NCI-H510A treated with DMSO at 0.1 percent for 48 hours (cell line): ENCODE results near the gene MGAT5.
"Not testable (repeated sequence)": the region's sequence is repeated elsewhere in the genome, so short reads cannot be mapped to it uniquely, and the experiment has no call there.

Experiments used
- DNase-seq: peaks from one replicate; lab custom pipeline; 2025; lab: John Stamatoyannopoulos, UW

Gene MGAT5

DNA sequence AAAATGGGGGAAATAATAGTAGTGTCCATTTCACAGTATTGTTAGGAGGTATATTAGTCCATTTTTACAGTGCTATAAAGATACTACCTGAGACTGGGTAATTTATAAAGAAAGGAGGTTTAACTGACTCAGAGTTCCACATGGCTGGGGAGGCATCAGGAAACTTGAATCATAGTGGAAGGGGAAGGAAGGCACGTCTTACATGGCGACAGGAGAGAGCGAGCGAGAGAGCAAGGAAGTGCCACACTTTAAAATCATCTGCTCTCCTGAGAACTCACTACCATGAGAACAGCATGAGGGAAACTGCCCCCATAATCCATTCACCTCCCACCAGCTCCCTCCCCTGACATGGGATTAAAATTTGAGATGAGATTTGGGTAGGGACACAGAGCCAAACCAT lies 23.4 kb downstream of the MGAT5 start:
- DNase-seq = no peak

DNA sequence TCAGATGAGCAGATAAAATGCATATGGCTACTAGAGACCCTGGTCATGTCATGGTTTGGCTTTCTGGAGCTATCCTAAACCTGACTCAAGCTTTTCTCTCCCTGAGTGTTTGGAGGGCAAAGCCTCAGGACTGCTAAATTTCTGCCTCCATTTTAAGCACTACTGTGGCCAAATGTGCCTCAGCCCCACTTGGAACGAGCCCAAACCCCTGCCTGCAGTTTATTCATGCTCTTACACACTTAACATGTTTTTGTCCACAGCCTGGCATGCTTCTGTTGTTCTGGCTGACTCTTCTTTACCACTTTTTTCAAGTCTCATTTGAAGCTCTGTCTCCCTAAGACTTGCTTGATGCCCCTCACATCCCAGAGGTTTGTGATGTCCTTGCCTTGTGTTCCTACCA lies 24.7 kb downstream of the MGAT5 start:
- no peak for DNase-seq

DNA sequence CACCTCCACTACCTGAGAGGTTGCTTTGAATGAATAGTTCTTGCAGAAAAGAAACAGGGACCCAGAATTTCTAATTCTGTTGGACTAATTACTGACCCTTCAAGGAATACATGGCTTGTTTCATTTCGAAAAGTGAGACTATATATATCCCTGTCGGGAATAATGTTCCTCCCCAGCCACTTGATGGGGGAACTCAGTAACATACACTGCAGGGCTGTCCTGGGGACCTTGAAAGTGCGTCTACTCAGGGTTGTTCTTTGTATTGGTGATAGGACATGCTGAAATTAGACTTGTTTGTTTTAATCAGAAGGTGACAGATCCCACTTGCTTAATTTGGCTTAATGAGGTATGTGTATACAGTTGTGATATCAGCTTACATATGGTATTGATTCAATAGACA lies 25.5 kb downstream of the MGAT5 start:
- no peak for DNase-seq

DNA sequence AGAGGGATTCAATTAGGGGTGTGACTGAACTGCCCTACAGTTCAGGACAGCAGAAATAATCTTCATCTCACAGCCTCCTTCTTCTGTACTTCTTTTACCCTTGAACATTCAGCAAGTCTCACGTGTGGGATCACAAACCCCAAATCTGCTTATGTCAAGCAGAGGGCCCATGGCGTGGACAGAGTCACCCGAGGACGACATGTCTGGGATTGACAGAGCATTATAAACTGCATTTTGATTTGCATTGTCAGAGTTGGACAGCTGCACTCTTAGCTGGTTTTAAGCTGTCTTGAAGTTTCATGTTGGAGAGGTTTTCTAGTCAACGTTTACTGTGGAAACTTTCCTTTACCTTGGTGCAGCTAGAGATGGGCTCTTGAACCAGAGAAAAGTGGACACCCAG lies 26.4 kb downstream of the MGAT5 start:
- DNase-seq = no peak

DNA sequence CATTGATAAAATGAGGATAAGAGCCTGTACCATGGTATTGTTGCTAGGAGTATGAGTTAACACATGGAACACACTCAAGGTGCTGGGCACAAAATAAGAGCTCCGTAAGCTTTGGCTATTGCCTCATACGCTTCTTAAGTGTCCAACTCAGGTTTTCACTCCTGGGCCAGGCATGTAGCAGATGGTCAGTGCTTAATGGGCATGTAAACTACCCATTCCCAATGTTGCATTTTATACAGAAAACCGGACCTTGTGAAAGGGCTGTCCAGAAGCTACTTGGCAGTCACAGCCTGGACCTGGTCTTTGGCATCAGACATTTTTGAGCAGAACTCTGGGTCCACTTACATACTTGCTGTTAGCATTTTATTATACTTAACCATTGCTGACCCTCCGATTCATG lies 26.9 kb downstream of the MGAT5 start:
- DNase-seq = no peak

DNA sequence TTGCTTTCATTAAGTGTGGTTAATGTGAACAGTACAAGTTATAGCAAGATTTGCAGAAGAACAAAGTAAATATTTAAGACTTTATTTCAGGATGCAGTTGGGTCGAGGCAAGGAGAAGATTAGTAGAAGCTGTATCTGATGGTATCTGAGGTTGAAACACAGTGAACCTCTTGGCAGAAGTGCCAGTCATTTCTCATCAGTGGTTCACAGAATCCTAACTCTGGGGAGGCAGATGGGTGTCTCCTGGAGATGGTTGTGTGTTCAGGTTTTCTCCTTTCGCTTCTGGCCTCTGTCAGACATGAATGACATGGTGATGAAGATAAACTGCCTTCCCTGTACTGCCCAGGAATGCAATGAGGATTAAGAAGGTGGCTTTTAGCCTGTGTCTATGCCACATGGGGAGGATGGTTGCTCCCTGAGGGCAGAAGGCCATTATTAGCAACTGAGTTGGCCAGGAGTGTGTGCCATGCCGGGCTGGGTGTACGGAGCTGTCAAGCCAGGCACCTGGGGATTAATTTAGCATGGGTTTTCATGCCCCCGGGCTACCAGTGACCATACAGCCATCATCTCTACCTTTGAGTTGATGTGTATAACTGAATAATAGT lies 28.0 kb downstream of the MGAT5 start:
- no peak for DNase-seq

DNA sequence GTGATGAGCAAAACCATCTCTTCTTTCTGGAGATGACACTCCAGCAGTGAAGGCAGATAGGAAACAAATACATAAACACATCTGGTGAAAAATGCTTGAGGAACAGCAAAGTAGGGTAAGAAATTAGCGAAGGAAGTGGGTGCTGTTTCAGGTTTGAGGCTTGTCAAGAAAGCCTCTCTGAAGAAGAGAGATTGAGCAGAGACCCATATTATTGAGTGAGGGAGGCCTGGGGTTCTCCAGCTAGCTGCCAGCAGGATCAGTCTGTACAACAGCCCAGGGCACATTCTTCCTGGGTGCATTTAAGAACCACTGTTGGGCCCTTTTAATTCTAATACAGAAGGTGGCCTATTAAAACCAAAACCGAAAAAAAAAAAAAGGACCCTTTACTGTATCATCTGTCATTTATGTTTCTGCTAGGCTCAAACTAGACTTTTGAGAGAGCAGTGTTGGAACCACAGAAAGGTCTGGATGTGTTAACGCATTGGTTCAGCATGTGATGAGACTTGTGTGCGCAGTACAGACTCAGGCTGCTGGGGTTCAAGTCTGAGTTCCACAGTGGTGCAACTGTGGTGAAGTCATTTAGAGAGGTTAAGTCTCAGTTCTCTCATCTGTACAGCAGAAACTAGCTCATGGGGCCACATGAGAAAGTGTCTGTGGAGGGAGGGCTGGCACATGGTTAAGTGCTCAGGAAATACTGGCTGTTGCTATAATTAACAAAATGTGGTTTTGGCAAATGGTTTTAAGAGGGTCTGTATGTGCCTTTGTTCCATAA lies 28.9 kb downstream of the MGAT5 start:
- DNase-seq = no peak

DNA sequence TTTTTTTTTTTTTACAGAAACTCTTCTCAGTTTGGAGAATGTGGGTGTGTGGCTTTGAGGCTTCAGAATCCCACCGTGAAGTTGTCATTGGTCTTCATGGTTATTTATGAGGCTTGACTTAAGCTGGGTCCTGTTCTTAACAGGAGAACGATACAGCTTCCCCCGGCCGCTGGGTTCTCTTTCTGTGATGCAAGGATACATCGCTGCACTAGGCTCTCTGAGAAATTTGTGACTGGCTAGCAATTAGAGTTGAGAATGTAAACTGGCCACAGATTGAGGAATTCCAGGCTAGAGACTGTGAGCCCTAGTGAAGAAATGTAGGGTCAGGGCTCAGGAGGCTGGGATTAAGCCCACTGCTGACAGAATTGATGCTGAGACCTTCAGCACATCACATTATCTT lies 29.8 kb downstream of the MGAT5 start:
- DNase-seq = no peak

DNA sequence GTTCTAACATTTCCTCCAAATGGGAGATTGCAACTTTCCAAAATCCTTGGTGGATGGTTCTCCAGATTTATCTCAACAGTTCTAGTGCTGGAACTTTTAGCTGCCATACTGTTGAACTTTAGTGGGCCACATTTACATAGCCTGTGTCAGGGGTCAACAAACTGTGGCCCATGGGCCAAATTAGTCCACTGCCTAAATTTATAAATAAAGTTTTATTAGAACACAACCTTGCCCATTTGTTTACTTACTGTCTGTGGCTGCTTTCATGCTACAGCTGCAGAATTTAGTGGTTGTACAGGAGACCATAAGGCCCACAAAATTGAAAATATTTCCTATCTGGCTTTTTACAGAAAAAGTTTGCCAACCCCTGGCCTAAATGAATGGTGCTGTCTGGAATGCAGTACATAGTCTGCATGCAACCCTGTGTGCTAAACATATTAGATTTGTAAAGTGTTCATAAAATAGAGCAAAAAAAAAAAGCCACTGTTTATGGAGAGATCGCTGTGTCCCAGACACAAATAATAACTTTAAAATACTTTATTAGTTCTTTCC lies 30.3 kb downstream of the MGAT5 start:
- DNase-seq = no peak

DNA sequence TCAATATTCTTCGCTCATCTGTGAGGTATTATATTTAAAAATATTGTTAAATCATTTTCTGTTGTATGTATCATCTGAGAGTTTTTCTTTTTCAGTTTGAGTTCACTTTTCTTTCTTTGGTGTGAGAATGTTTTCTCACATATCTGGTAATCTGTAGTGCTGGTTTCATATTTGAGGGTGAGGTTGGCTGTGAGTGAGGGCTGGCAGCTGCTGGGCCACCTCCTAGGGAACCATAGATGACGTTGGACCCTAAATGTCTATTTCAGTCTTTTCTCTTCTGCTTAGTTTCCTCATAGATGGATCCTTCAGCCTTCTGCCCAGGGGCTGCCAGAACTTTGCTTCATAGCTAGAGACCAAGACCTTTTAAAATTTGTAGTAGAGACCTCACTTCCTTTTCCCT lies 33.5 kb downstream of the MGAT5 start:
- no peak for DNase-seq

DNA sequence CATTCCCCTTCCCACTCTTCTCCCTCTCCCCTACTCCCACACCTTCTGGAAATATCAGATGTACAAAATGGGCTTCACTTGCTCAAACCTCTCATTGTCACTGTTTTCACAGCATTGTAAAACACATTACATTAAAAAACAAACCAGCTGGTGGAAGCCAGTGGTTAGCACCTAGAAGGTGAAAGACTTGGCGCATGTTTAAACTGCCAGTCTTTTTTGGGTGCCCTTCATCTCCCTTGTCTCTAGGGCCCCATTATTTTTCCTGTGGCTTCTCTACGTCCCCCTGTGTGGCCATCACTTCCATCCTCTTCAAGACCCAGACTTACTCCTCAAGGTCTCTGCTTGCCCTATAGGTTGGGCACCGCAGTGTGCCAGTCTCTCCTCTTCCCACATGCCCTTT lies 34.9 kb downstream of the MGAT5 start:
- DNase-seq = no peak

DNA sequence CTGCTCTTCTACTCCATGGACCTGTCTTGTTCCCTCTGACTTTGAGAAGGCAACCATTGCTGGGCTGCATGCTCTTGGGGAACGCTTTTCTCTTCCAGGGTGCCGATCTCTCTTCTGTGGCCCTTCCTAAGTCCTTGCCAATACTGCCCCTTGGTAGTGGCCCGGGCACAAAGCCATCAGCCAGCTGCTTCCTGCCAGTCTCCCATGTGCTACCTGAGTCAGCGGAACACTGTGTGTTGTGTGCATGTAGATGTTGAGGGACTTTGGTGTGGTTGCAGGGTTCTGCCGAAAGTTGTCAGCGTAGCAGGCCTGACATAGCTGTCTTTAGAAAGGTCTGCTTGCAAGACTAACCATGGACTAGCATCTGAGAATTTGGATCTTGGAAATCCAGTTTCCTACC lies 35.4 kb downstream of the MGAT5 start:
- DNase-seq = no peak

DNA sequence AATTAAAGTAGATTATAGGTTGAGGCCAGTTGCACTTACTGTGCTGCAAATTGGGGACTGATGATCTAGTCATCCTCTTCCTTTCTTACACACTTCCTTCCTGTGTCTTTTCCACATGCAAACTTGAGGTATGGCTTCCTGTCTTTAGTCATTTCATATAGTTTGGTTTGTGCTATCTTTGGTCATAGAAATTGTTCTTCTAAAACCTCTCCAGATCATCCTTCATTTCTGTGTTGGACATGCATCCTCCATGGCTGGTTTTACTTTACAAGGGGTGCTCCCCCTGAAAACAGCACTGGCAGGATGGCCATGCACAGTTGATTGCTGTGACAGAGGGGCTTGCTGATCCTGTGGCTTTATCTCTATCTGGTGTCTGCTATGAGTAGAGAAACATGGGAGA lies 36.5 kb downstream of the MGAT5 start:
- no peak for DNase-seq

DNA sequence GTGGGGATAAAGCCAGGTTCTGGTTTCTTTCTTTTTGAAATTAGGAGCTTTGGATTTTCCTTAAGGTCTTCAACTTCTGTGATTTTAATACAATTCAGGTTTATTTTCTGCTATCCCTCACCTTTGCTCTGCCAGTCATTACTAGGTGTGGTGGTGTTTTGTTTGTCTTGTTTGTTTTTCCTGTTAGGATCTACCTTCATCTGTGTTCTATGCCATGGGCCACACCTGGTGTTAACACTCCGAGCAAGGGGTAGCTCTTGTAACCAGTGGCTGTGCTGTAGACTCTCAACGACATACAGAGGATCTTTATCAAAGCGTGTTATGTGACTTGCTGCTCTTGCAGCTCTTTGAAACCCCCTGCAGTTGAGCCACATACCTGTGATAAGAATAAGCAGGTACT lies 38.6 kb downstream of the MGAT5 start:
- no peak for DNase-seq

DNA sequence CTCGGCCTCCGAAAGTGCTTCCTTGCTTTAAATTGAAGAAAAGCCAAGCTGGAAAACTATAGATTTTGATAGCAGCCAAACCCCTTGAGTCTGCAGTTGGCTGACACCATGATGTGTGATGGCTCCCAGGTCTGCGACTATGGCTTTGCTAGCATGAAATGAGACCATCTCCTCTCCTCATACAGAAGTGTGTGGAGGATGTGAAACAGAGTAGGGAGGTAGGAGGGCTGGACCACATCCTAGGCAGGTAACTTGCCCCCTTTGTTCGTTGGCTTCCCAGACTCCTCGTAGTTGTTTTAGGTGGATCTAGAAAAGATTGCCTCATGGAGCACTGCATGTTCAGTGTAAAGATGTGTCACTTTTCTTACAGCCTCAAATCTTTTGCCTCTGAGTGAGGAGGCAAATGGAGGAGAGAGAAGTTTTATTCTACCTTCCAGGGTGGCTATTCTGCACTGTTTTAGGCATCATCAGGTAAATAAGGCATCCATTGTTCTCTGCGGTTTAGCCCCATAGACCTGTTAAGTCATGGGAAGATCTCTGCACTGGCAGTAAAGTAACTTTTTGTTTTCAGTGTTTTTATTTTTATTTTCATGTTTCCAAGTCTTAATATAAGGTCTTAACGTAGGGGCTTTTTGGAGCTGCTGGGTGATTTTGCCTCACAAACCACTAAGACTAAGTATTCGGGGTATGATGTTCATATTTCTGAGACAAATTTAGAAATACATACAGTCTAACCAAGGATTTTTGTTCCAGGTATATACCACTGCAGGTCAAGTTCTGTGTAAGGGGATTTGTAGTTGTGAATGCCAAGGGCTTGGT lies 40.1 kb downstream of the MGAT5 start:
- DNase-seq = no peak

DNA sequence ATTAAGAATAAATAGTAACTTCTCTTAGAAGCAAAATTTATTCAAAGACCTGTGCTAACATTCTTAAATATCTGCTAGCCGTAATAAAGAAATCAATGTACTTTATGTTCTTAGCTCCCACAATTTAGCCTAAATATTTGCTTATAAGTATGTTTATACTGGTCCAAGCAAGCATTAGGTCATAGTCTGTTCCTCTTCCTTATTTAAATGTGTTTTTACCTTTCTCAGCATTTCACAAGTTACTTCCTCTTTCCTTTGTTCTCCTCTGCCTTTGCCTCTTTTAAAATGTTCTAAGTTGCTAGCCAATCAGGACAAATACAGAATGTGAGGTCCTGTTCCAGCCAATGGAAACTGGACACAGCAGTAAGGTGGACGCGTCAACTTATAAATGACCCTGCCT lies 40.7 kb downstream of the MGAT5 start:
- DNase-seq = not testable (repeated sequence)

DNA sequence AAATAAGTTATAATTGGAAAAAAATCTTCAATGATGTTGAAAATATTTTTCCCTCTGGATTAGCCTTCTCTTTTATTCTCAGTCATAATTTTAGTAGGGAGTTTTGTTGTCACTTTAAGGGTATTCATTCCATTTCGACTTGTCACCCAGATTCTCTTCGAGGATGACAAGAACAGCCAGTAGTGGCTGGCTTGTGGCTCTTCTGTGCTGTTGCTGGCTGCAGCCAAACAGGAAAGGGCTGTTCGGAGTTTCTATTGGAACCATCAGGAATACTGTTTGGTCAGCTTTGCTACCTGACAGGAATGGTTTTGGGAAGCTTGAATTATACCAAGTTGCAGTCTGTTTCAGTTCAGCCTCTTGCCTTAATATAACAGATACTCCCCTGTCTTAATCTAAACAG lies 41.6 kb downstream of the MGAT5 start:
- DNase-seq = no peak

DNA sequence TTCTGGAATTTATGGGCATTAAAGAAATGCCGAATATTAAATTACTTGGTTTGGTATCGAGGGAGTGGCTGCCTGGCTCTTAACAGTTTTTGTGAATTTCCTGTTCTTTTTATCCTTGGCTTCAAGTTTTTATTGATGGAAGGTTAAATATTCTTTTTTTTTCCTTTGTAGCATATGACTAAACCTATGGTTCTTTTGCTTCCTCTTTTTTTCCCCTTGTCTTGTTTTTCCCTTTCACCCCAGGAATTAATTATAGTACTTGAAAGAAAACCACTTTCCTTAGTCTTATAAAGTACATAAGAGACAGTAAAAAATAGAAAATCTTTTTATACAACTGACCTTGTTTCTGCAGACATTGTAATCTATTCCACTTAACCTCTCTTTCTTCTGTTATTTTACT lies 42.4 kb downstream of the MGAT5 start:
- DNase-seq = no peak

DNA sequence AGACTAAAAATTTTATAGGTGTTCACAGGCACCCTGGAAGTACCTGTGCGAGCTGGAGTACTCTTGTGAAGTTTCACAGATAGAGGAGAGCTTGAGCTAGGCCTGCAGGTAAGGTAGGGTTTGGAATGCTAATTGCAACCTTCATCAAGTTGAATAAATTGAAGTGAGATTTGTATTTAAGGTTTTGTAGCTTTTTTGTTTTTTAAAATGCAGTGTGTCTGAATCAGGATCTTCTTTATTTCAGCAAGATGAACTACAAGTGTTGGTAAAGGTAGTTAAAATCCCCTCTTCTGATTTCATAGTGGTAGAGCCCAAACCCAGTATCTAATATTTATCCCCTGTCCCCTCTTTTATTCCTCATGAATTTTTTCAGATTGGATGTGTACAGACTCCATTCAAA lies 45.5 kb downstream of the MGAT5 start:
- DNase-seq = no peak

DNA sequence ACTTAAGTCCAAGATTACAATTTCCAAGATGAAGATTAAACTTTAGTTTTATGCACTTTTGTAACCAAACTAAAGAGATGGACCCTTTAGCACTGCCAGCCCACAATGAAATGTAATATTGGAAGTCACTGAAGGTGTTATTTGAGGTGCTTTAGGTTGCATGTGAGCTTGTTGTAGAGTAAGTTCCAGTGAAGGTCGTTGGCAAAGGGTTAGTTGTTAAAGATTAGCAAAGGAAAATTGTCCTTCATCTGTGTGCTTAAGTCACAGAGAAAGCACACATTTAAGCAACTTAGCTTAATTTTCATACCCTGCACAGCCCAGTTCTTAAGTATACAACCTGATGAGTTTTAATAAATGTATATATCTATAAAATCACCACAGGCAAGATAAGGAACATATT lies 46.7 kb downstream of the MGAT5 start:
- no peak for DNase-seq

DNA sequence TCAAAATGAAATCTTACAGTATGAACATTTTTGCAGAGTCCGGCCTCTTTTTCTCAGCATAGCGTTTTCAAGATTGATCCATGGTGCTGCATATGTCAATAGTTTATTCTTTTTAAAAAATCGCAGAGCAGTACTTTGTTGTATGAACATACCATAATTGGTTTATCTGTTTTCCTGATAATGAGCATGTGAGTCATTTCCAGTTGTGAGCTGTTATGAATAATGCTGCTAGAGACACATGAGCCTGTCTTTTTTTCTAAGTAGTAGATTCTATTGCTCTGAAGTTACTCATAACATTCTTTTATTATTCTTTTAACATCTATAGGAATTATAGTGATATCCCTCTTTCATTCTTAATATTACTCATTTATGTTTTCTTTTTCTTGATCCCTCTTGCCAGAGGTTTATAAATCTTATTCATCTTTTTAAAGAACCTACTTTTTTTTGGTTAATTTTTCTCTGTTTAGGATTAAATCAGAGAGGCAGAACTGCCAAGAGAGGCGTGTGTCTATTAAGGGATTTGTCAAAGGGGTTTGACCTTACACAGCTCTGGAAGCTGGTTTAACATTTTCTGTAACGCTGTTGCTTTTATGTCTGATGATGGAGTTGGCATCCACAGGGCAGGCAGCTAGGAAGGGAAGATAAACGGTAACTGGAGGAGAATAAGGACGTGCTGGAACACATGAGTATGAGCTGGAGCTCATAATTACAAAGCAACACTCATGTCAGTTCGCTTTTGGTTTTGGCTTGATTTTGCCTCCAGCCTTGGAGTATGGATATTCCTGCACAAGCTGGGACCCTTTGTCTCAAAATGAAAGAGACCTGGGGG lies 47.4 kb downstream of the MGAT5 start:
- no peak for DNase-seq

DNA sequence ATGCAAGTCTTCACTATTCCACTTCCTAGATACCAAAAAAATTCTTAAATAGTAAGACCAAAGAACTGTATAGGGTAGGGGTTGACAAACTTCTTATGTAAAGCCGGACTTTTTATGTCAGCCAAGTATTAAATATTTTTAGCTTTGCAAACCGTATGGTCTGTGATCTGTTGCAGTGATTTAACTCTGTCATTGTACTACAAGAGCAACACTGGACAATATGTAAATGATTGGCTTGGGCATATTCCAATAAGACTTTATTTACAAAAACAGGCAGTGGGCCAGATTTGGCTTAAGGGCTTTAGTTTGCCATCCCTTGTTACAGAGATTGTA lies 48.0 kb downstream of the MGAT5 start:
- no peak for DNase-seq
